D341Med (cell line): Measurements from ENCODE around the gene KCNH3.
A peak's percentile ranks its signal among the peaks of the same experiment; 100 is the strongest.

ENCODE experiments used
- DNase-seq: peaks from one replicate; pipeline ENCODE4 v3.0.0; 2012; ENCODE audit warnings: low spot score

KCNH3 gene

GRCh38 chr12:49547090-49547690 is 8.4 kb downstream of the KCNH3 start:
- DNase-seq = no peak

- DNase-seq = no peak
These were observed 9.6 kb downstream of the KCNH3 start for GRCh38 chr12:49548481-49548821.

GRCh38 chr12:49548822-49549648 is 10.2 kb downstream of the KCNH3 start:
- peak; percentile 24 for DNase-seq

- no peak for DNase-seq
These were observed 11.2 kb downstream of the KCNH3 start for GRCh38 chr12:49549735-49550692.

- no peak for DNase-seq
These were observed 11.9 kb downstream of the KCNH3 start for GRCh38 chr12:49550693-49551252.

- DNase-seq = peak; percentile 71
These were observed 13.2 kb downstream of the KCNH3 start for GRCh38 chr12:49552014-49552413.

GRCh38 chr12:49552425-49552824 is 13.6 kb downstream of the KCNH3 start:
- DNase-seq = no peak

- DNase-seq = no peak
These were observed 14.1 kb downstream of the KCNH3 start for GRCh38 chr12:49552899-49553298.

- DNase-seq = peak; percentile 78
These were observed 14.8 kb downstream of the KCNH3 start for GRCh38 chr12:49553512-49554088.

GRCh38 chr12:49554266-49554665 is 15.4 kb downstream of the KCNH3 start:
- DNase-seq = no peak

- DNase-seq = no peak
These were observed 17.0 kb downstream of the KCNH3 start for GRCh38 chr12:49555631-49556390.

- DNase-seq = no peak
These were observed 17.8 kb downstream of the KCNH3 start for GRCh38 chr12:49556391-49557186.

GRCh38 chr12:49557187-49557916 is 18.5 kb downstream of the KCNH3 start:
- no peak for DNase-seq

- DNase-seq = peak; percentile 70
These were observed 19.0 kb downstream of the KCNH3 start for GRCh38 chr12:49557917-49558215.

- no peak for DNase-seq
These were observed 19.7 kb downstream of the KCNH3 start for GRCh38 chr12:49558526-49558925.

- no peak for DNase-seq
These were observed 20.3 kb downstream of the KCNH3 start for GRCh38 chr12:49559011-49559675.

GRCh38 chr12:49560695-49561094 is 21.9 kb downstream of the KCNH3 start:
- no peak for DNase-seq

- DNase-seq = peak; percentile 71
These were observed 23.4 kb downstream of the KCNH3 start for GRCh38 chr12:49562233-49562632.

- DNase-seq = no peak
These were observed 24.0 kb downstream of the KCNH3 start for GRCh38 chr12:49562831-49563230.
